ENCODE results near the gene FN3KRP.

DNA sequence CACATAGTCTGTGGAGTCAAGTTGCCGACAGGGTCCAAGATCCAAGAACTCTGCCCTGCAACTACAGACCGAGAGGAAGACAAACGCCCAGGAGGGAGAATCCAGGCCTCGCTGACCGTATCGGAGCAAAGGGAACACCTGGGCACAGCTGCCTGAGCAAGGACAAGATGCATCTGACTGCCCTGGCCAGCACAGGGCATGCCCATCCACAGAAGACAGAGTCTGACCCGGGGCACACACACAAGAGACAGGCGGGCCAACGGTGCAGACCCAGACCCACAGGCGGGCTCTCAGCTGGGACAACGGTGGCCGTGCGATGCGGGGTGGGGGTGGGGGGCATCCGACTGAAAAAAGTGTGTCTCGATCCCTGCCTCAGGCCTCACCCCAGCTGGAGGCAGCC, 24.2 kb upstream of the FN3KRP start:
- no peak for TF ChIP-seq CTCF (IDR thresholded peaks at IDR 0.05)
- TF ChIP-seq EZH2 (IDR thresholded peaks at IDR 0.05; ENCODE audit: borderline replicate concordance, insufficient read depth, low read depth, low read length, poor library complexity, severe bottlenecking): no peak
